ENCODE data around the gene CYB561A3.

The CYB561A3 gene

GRCh38 chr11:61364012-61364675 lies 2.5 kb upstream of the CYB561A3 start:
- Histone ChIP-seq H3K4me3 (ENCODE audit: low read depth, low read length) (no peak overlapping the region), H3K27me3 (replicated peaks) (no peaks in the 10 kb centered on the region), H3K27ac (no peak overlapping the region), H3K36me3 (replicated peaks) (peaks cover 46% of the 10 kb centered on the region)
- in situ Hi-C loops (cut with HindIII; ENCODE audit: low pct_ligation_motif_present, low sequenced_read_pairs): no loop called here
- TF ChIP-seq, protein P1, sequence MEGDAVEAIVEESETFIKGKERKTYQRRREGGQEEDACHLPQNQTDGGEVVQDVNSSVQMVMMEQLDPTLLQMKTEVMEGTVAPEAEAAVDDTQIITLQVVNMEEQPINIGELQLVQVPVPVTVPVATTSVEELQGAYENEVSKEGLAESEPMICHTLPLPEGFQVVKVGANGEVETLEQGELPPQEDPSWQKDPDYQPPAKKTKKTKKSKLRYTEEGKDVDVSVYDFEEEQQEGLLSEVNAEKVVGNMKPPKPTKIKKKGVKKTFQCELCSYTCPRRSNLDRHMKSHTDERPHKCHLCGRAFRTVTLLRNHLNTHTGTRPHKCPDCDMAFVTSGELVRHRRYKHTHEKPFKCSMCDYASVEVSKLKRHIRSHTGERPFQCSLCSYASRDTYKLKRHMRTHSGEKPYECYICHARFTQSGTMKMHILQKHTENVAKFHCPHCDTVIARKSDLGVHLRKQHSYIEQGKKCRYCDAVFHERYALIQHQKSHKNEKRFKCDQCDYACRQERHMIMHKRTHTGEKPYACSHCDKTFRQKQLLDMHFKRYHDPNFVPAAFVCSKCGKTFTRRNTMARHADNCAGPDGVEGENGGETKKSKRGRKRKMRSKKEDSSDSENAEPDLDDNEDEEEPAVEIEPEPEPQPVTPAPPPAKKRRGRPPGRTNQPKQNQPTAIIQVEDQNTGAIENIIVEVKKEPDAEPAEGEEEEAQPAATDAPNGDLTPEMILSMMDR (IDR thresholded peaks at IDR 0.05; ENCODE audit: low read depth, low read length, missing control alignments): no peak
- DNase-seq: no peak

DNA sequence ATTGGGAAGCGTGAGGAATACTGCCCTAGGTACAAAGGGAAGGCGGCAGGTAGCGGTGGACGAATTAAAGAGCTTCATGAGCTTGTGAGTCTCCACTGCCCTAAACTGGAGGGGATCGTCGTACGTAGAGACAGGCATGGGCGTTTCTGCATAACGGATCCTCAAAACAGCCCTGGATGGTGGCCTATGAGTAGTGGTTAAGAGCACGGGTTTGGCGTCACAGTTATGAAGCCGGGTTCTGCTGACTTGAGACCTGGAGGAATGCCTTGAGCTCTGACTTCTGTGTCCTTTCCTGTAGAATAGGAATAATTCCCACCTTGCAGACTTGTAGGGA lies 827 bp upstream of the CYB561A3 start:
- peak overlapping the region; percentile 76 for H3K4me3 ChIP-seq (ENCODE audit: low read depth, low read length)
- TF ChIP-seq, protein P1 (IDR thresholded peaks at IDR 0.05; ENCODE audit: low read depth, low read length, missing control alignments): no peak
- DNase-seq: peak; percentile 53
- peaks cover 30% of the 10 kb centered on the region for H3K36me3 ChIP-seq (replicated peaks)
- in situ Hi-C loops (cut with HindIII; ENCODE audit: low pct_ligation_motif_present, low sequenced_read_pairs): no loop called here
- no peaks in the 10 kb centered on the region for H3K27me3 ChIP-seq (replicated peaks)
- H3K27ac ChIP-seq: peak overlapping the region; percentile 93

DNA sequence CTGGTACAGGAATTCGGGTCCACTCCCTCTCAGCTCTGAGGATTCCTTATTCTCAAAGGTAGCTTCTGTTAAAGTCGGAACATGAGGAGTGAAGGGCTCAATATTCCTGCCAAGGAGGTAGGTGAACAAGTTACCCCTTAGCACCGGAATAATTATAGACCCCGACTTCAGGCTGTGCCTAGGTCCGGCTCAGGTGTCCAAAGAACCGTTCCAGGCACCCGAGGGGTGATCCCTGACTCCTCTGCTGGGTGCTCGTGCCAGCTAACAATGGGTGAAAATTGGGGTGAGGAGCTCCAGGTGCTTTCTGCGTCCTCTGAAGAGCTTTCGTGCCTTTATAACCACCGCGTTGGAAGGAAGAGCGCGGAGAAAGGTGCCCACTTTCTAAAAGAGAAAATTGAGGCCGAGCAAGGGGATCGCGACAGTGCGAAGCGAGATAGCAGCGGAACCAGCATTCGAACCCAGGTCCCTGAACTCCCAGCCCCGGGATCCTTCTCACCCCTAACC lies 393 bp downstream of the CYB561A3 start:
- DNase-seq: no peak
- Histone ChIP-seq H3K36me3 (replicated peaks) (peaks cover 21% of the 10 kb centered on the region), H3K27ac (peak overlapping the region; percentile 93), H3K27me3 (replicated peaks) (no peaks in the 10 kb centered on the region), H3K4me3 (ENCODE audit: low read depth, low read length) (peak overlapping the region; percentile 76)
- in situ Hi-C loops (cut with HindIII; ENCODE audit: low pct_ligation_motif_present, low sequenced_read_pairs): no loop called here
- TF ChIP-seq, protein P1 (IDR thresholded peaks at IDR 0.05; ENCODE audit: low read depth, low read length, missing control alignments): no peak

DNA sequence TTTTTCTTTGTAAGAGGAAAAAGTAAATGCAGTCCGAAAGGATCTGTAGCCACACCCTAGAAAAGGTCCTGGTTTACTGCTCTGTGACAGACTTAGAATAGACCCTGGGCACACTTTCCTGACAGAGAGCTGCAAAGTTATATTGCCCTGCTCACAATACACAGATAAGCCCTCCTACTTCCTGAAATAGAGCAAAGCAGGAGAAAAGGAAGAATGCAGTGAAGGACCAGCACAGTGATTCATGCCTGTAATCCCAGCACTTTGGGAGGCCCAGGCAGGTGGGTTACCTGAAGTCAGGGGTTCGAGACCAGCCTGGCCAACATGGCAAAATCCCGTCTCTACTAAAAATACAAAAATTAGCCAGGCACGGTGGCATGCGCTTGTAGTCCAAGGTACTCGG lies 2.2 kb downstream of the CYB561A3 start:
- TF ChIP-seq, protein P1 (IDR thresholded peaks at IDR 0.05; ENCODE audit: low read depth, low read length, missing control alignments): no peak
- in situ Hi-C loops (cut with HindIII; ENCODE audit: low pct_ligation_motif_present, low sequenced_read_pairs): no loop called here
- no peak overlapping the region for H3K4me3 ChIP-seq (ENCODE audit: low read depth, low read length)
- no peaks in the 10 kb centered on the region for H3K27me3 ChIP-seq (replicated peaks)
- no peak for DNase-seq
- H3K27ac ChIP-seq: no peak overlapping the region
- peaks cover 9% of the 10 kb centered on the region for H3K36me3 ChIP-seq (replicated peaks)

DNA sequence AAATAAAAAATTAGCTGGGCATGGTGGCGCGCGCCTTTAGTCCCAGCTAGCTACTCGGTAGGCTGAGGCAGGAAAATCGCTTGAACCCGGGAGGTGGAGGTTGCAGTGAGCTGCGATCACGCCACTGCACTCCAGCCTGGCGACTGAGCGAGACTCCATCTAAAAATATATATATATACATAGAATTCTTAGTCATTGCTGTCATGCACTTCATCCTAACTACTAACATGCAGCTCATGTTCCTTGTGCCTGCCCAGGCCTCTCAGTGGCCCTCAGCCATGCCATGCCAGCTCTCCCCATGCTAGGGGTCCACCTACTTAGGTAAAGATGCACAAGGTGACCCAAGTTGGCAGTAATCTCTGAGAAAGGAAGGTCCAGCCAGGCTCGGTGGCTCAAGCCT lies 3.1 kb downstream of the CYB561A3 start:
- in situ Hi-C loops (cut with HindIII; ENCODE audit: low pct_ligation_motif_present, low sequenced_read_pairs): no loop called here

More for the DNA sequence above, 3.1 kb downstream of the CYB561A3 start:
- Histone ChIP-seq H3K27ac (no peak overlapping the region), H3K36me3 (replicated peaks) (peaks cover 3% of the 10 kb centered on the region), H3K4me3 (ENCODE audit: low read depth, low read length) (no peak overlapping the region), H3K27me3 (replicated peaks) (no peaks in the 10 kb centered on the region)
- DNase-seq: no peak
- TF ChIP-seq, protein P1 (IDR thresholded peaks at IDR 0.05; ENCODE audit: low read depth, low read length, missing control alignments): no peak

Data from brain microvascular endothelial cell (primary cell).